Inferior parietal cortex (tissue), 1 donor: ENCODE results near the gene SHISA6.
A peak's percentile ranks its signal among the peaks of the same experiment; 100 is the strongest.

Experiments
- DNase-seq: peaks from one replicate; pipeline ENCODE4 v3.0.0-alpha.2; 2016; ENCODE audit errors: extremely low spot score

Gene SHISA6

GRCh38 chr17:11582217-11582616, 341.2 kb downstream of the SHISA6 start:
- DNase-seq, result no peak

GRCh38 chr17:11583306-11583992, 342.4 kb downstream of the SHISA6 start:
- DNase-seq, result no peak

GRCh38 chr17:11589716-11590115, 348.7 kb downstream of the SHISA6 start:
- no peak for DNase-seq

GRCh38 chr17:11598274-11599221, 357.5 kb downstream of the SHISA6 start, which contains the start of gene DNAH9:
DNAH9 (plus strand) TSS chr17:11598470; CDS start chr17:11598499, 29 bp downstream.
- DNase-seq, result peak; percentile 86

- DNase-seq, result no peak
Observed at GRCh38 chr17:11601661-11602060, 360.6 kb downstream of the SHISA6 start.

GRCh38 chr17:11608396-11608795, 367.4 kb downstream of the SHISA6 start:
- peak; percentile 3 for DNase-seq

- no peak for DNase-seq
Observed at GRCh38 chr17:11610999-11611566, 370.1 kb downstream of the SHISA6 start.

- DNase-seq, result no peak
Observed at GRCh38 chr17:11612956-11613355, 371.9 kb downstream of the SHISA6 start.
